SU-DHL-6 (cell line): ENCODE results near the gene KCTD14.

Source experiments
- H2AFZ ChIP-seq: fragments of 200-600 bp; sonication (generic); 2 replicates; pipeline ENCODE4 v1.6.1; 2014; ENCODE audit warnings: low read depth, mild to moderate bottlenecking, moderate library complexity, mixed read lengths, antibody characterized with exemption, low read length; ENCODE audit not compliant: severe bottlenecking
- H3F3A ChIP-seq: fragments of 200-600 bp; shearing (Covaris generic); 2 replicates; pipeline ENCODE4 v1.6.0; 2016; ENCODE audit warnings: antibody characterized with exemption, mild to moderate bottlenecking; ENCODE audit not compliant: insufficient read depth
- H3K27ac ChIP-seq: fragments of 200-600 bp; sonication (generic); 2 replicates; pipeline ENCODE4 v1.5.1; 2016; ENCODE audit warnings: low read depth, mild to moderate bottlenecking, low read length, moderate library complexity, mixed read lengths
- H3K27me3 ChIP-seq: fragments of 200-600 bp; sonication (generic), shearing (Covaris generic); 2 replicates; pipeline ENCODE4 v1.6.0; 2014; ENCODE audit warnings: mild to moderate bottlenecking, low read length
- H3K36me3 ChIP-seq: fragments of 200-600 bp; sonication (generic); 2 replicates; pipeline ENCODE4 v1.6.1; 2014; ENCODE audit warnings: mild to moderate bottlenecking, low read length, mixed read lengths
- H3K4me2 ChIP-seq: fragments of 300-600, 200-600 bp; shearing (Covaris generic), sonication (generic); 2 replicates; pipeline ENCODE4 v1.6.0; 2014; ENCODE audit warnings: low read length, low read depth, mild to moderate bottlenecking; ENCODE audit not compliant: poor library complexity, severe bottlenecking
- H3K4me3 ChIP-seq: fragments of 200-600 bp; sonication (generic); 2 replicates; pipeline ENCODE4 v1.5.1; 2014; ENCODE audit warnings: antibody characterized with exemption, low read length, mild to moderate bottlenecking, mixed read lengths; ENCODE audit not compliant: insufficient read depth, poor library complexity, severe bottlenecking
- H3K79me2 ChIP-seq: fragments of 200-600 bp; sonication (generic); 2 replicates; pipeline ENCODE4 v1.6.1; 2014; ENCODE audit warnings: mild to moderate bottlenecking, low read length, moderate library complexity; ENCODE audit not compliant: insufficient read depth
- H3K9ac ChIP-seq: fragments of 200-600 bp; sonication (generic); 2 replicates; pipeline ENCODE4 v1.7.0; 2014; ENCODE audit warnings: mild to moderate bottlenecking, low read length
- H3K9me2 ChIP-seq: fragments of 200-600 bp; sonication (generic); replicated peaks from 2 replicates; pipeline ENCODE4 v1.6.1; 2014; ENCODE audit warnings: low read length; ENCODE audit not compliant: insufficient read depth
- H3K9me3 ChIP-seq: fragments of 200-600 bp; sonication (generic); 2 replicates; pipeline ENCODE4 v1.6.1; 2014; ENCODE audit warnings: low read length, mixed read lengths; ENCODE audit not compliant: insufficient read depth
- H4K20me1 ChIP-seq: fragments of 200-600 bp; sonication (generic); 2 replicates; pipeline ENCODE4 v1.6.1; 2014; ENCODE audit warnings: low read depth, mild to moderate bottlenecking, antibody characterized with exemption, low read length, moderate library complexity, mixed read lengths
- CTCF ChIP-seq: fragments of 200-600 bp; sonication (generic); IDR thresholded peaks from one replicate; pipeline ENCODE4 v1.5.1; 2017; ENCODE audit warnings: antibody characterized with exemption, mild to moderate bottlenecking, low read length, moderate library complexity; ENCODE audit not compliant: insufficient read depth, poor library complexity, severe bottlenecking
- EZH2phosphoT487 ChIP-seq: fragments of 200-600 bp; sonication (generic), shearing (Covaris generic); conservative IDR thresholded peaks from 2 replicates; pipeline ENCODE4 v1.6.1; 2018; ENCODE audit warnings: mild to moderate bottlenecking, antibody characterized with exemption, low read length, moderate library complexity, mixed read lengths

KCTD14 gene

GRCh38 chr11:78027759-78028158, 4.7 kb upstream of the KCTD14 start:
- no peaks in the 10 kb centered on the region for H3F3A ChIP-seq
- H3K36me3 ChIP-seq, result no peaks in the 10 kb centered on the region
- no peaks in the 10 kb centered on the region for H3K79me2 ChIP-seq
- H3K4me2 ChIP-seq, result no peak overlapping the region
- H2AFZ ChIP-seq, result no peak overlapping the region
- no peak overlapping the region for H3K27ac ChIP-seq
- TF ChIP-seq EZH2phosphoT487, result no peak
- no peaks in the 10 kb centered on the region for H3K9me2 ChIP-seq
- no peaks in the 10 kb centered on the region for H3K9me3 ChIP-seq
- no peak overlapping the region for H3K4me3 ChIP-seq
- no peaks in the 10 kb centered on the region for H4K20me1 ChIP-seq
- H3K9ac ChIP-seq, result no peak overlapping the region
- H3K27me3 ChIP-seq, result no peaks in the 10 kb centered on the region

- Histone ChIP-seq H3K4me2 (no peak overlapping the region), H2AFZ (no peak overlapping the region), H3K4me3 (no peak overlapping the region), H3K79me2 (no peaks in the 10 kb centered on the region), H3K9ac (no peak overlapping the region), H3K36me3 (no peaks in the 10 kb centered on the region), H3K27ac (no peak overlapping the region), H3F3A (no peaks in the 10 kb centered on the region), H3K27me3 (no peaks in the 10 kb centered on the region), H3K9me2 (no peaks in the 10 kb centered on the region), H3K9me3 (no peaks in the 10 kb centered on the region), H4K20me1 (no peaks in the 10 kb centered on the region)
- TF ChIP-seq CTCF (no peak), EZH2phosphoT487 (no peak)
These were observed 2.3 kb upstream of the KCTD14 start for GRCh38 chr11:78025378-78025777.

- Histone ChIP-seq H3F3A (no peaks in the 10 kb centered on the region), H4K20me1 (no peaks in the 10 kb centered on the region), H3K79me2 (no peaks in the 10 kb centered on the region), H3K9ac (no peak overlapping the region), H3K27ac (no peak overlapping the region), H3K36me3 (no peaks in the 10 kb centered on the region), H3K4me3 (no peak overlapping the region), H2AFZ (no peak overlapping the region), H3K9me2 (no peaks in the 10 kb centered on the region), H3K27me3 (no peaks in the 10 kb centered on the region), H3K4me2 (no peak overlapping the region), H3K9me3 (no peaks in the 10 kb centered on the region)
- TF ChIP-seq EZH2phosphoT487, result no peak
- no peak for TF ChIP-seq CTCF
These were observed 350 bp upstream of the KCTD14 start for GRCh38 chr11:78023426-78023825.

- no peaks in the 10 kb centered on the region for H3K27me3 ChIP-seq
- no peaks in the 10 kb centered on the region for H3F3A ChIP-seq
- TF ChIP-seq EZH2phosphoT487, result no peak
- TF ChIP-seq CTCF, result no peak
- no peak overlapping the region for H3K9ac ChIP-seq
- H3K36me3 ChIP-seq, result no peaks in the 10 kb centered on the region
- H3K9me3 ChIP-seq, result no peaks in the 10 kb centered on the region
- no peaks in the 10 kb centered on the region for H4K20me1 ChIP-seq
- H3K27ac ChIP-seq, result no peak overlapping the region
- no peak overlapping the region for H3K4me3 ChIP-seq
- no peaks in the 10 kb centered on the region for H3K79me2 ChIP-seq
- no peak overlapping the region for H2AFZ ChIP-seq
- no peaks in the 10 kb centered on the region for H3K9me2 ChIP-seq
- no peak overlapping the region for H3K4me2 ChIP-seq
These were observed 1.5 kb downstream of the KCTD14 start for GRCh38 chr11:78021611-78022010.
